H9 (cell line): ENCODE data around the gene HOXB8. TPM values are rescaled to one million over a fixed set of nuclear protein-coding genes. Genes with fewer than 3 reads are reported as not detected.

Experiments
- DNase-seq: peaks from one replicate; pipeline ENCODE4 v3.0.0-alpha.2; 2017
- H2AFZ ChIP-seq: one replicate; pipeline ENCODE4 v1.6.1; 2013; ENCODE audit warnings: mild to moderate bottlenecking, low read length, control low read depth, moderate library complexity
- H2AK5ac ChIP-seq: 2 replicates; pipeline ENCODE4 v1.6.1; 2013; ENCODE audit warnings: low read length, control low read depth, mixed read lengths; ENCODE audit not compliant: insufficient read length
- H2BK120ac ChIP-seq: one replicate; pipeline ENCODE4 v1.6.1; 2013; ENCODE audit warnings: low read depth, mild to moderate bottlenecking, low read length, control low read depth, inconsistent platforms; ENCODE audit not compliant: poor library complexity, severe bottlenecking
- H2BK12ac ChIP-seq: 2 replicates; pipeline ENCODE4 v1.6.1; 2013; ENCODE audit warnings: low read length, control low read depth, mixed read lengths, low read depth; ENCODE audit not compliant: insufficient read length
- H2BK15ac ChIP-seq: 2 replicates; pipeline ENCODE4 v1.6.1; 2013; ENCODE audit warnings: low read depth, low read length, control low read depth
- H2BK20ac ChIP-seq: one replicate; pipeline ENCODE4 v1.6.1; 2013; ENCODE audit warnings: low read depth, mild to moderate bottlenecking, low read length, control low read depth, inconsistent platforms; ENCODE audit not compliant: poor library complexity, severe bottlenecking
- H2BK5ac ChIP-seq: 2 replicates; pipeline ENCODE4 v1.6.1; 2013; ENCODE audit warnings: low read length, control low read depth, mixed read lengths; ENCODE audit not compliant: insufficient read length
- H3K14ac ChIP-seq: 2 replicates; pipeline ENCODE4 v1.6.1; 2013; ENCODE audit warnings: low read length, control low read depth; ENCODE audit not compliant: insufficient read depth
- H3K18ac ChIP-seq: 2 replicates; pipeline ENCODE4 v1.6.1; 2013; ENCODE audit warnings: low read depth, mild to moderate bottlenecking, mixed read lengths, low read length, control low read depth; ENCODE audit not compliant: insufficient read length
- H3K23ac ChIP-seq: 2 replicates; pipeline ENCODE4 v1.6.1; 2013; ENCODE audit warnings: low read length, control low read depth, mixed read lengths, low read depth; ENCODE audit not compliant: insufficient read length
- H3K23me2 ChIP-seq: 2 replicates; pipeline ENCODE4 v1.6.1; 2013; ENCODE audit warnings: low read depth, mild to moderate bottlenecking, mixed read lengths, low read length, control low read depth; ENCODE audit not compliant: insufficient read length, poor library complexity, severe bottlenecking
- H3K27ac ChIP-seq: 2 replicates; pipeline ENCODE4 v1.5.1; 2013; ENCODE audit warnings: low read length, control low read depth, mixed read lengths, low read depth; ENCODE audit not compliant: insufficient read length
- H3K27me3 ChIP-seq: 2 replicates; pipeline ENCODE4 v1.6.1; 2013; ENCODE audit warnings: low read length, control low read depth, inconsistent platforms; ENCODE audit not compliant: insufficient read depth
- H3K4ac ChIP-seq: 2 replicates; pipeline ENCODE4 v1.6.1; 2013; ENCODE audit warnings: low read depth, mild to moderate bottlenecking, control low read depth, inconsistent platforms, low read length, moderate library complexity
- H3K4me1 ChIP-seq: 2 replicates; pipeline ENCODE4 v1.6.1; 2013; ENCODE audit warnings: low read length, control low read depth, inconsistent platforms; ENCODE audit not compliant: insufficient read depth
- H3K4me2 ChIP-seq: 2 replicates; pipeline ENCODE4 v1.6.1; 2013; ENCODE audit warnings: low read length, control low read depth, mixed read lengths; ENCODE audit not compliant: insufficient read length, insufficient read depth
- H3K56ac ChIP-seq: 2 replicates; pipeline ENCODE4 v1.6.1; 2013; ENCODE audit warnings: low read depth, mild to moderate bottlenecking, mixed read lengths, low read length, control low read depth; ENCODE audit not compliant: insufficient read length
- H3K79me1 ChIP-seq: 2 replicates; pipeline ENCODE4 v1.6.1; 2013; ENCODE audit warnings: low read depth, mild to moderate bottlenecking, moderate library complexity, low read length, control low read depth, inconsistent platforms; ENCODE audit not compliant: insufficient read depth, poor library complexity, severe bottlenecking
- H3K79me2 ChIP-seq: 2 replicates; pipeline ENCODE4 v1.6.1; 2013; ENCODE audit warnings: low read length, control low read depth, inconsistent platforms; ENCODE audit not compliant: insufficient read depth
- H3K9ac ChIP-seq: 2 replicates; pipeline ENCODE4 v1.6.1; 2013; ENCODE audit warnings: low read length, control low read depth, mixed read lengths; ENCODE audit not compliant: insufficient read length; ENCODE audit errors: extremely low read depth
- H3K9me3 ChIP-seq: one replicate; pipeline ENCODE4 v1.6.1; 2013; ENCODE audit warnings: low read depth, low read length, inconsistent platforms; ENCODE audit not compliant: control insufficient read depth
- H3T11ph ChIP-seq: one replicate; pipeline ENCODE4 v1.6.1; 2013; ENCODE audit warnings: mild to moderate bottlenecking, low read length, control low read depth, inconsistent platforms
- H4K20me1 ChIP-seq: one replicate; pipeline ENCODE4 v1.6.1; 2013; ENCODE audit not compliant: control insufficient read depth, insufficient read length, insufficient read depth
- H4K5ac ChIP-seq: 2 replicates; pipeline ENCODE4 v1.6.1; 2013; ENCODE audit warnings: low read depth, mild to moderate bottlenecking, mixed read lengths, low read length, control low read depth; ENCODE audit not compliant: insufficient read length
- H4K8ac ChIP-seq: replicated peaks from 2 replicates; pipeline ENCODE4 v1.6.1; 2013; ENCODE audit warnings: low read length, control low read depth, mixed read lengths, low read depth; ENCODE audit not compliant: insufficient read length
- H4K91ac ChIP-seq: 2 replicates; pipeline ENCODE4 v1.6.1; 2013; ENCODE audit warnings: low read depth, mild to moderate bottlenecking, moderate library complexity, mixed read lengths, low read length, control low read depth; ENCODE audit not compliant: insufficient read length
- H3K27ac Mint-ChIP-seq, 3 experiments: 2 replicates in 2 of 3; 3 replicates in 1 of 3; pipeline ENCODE4 v1.8.0; 2020 to 2021; ENCODE audit warnings: mixed read lengths in 3 of 3, mild to moderate bottlenecking in 1 of 3, moderate library complexity in 1 of 3
- H3K27me3 Mint-ChIP-seq: 2 replicates; pipeline ENCODE4 v1.8.0; 2021; ENCODE audit warnings: low read depth, mild to moderate bottlenecking, moderate library complexity, mixed read lengths
- H3K36me3 Mint-ChIP-seq, 3 experiments: 2 replicates in 2 of 3; 3 replicates in 1 of 3; pipeline ENCODE4 v1.8.0; 2020 to 2021; ENCODE audit warnings: low read depth in 3 of 3, mixed read lengths in 3 of 3; ENCODE audit not compliant: insufficient read depth in 1 of 3
- H3K4me1 Mint-ChIP-seq, 2 experiments: 2 replicates each; pipeline ENCODE4 v1.8.0; 2020; ENCODE audit warnings: mixed read lengths in 2 of 2
- H3K4me3 Mint-ChIP-seq, 2 experiments: 2 replicates in 1 of 2; 3 replicates in 1 of 2; pipeline ENCODE4 v1.8.0; 2020 to 2021; ENCODE audit warnings: mild to moderate bottlenecking in 2 of 2, mixed read lengths in 2 of 2, moderate library complexity in 1 of 2
- H3K9me3 Mint-ChIP-seq, 2 experiments: 2 replicates in 1 of 2; 3 replicates in 1 of 2; pipeline ENCODE4 v1.8.0; 2020; ENCODE audit warnings: mild to moderate bottlenecking in 2 of 2, mixed read lengths in 2 of 2, moderate library complexity in 1 of 2
- WGBS: extraction: QIAGEN DNeasy Blood & Tissue Kit; methylation state at CpG from one replicate; pipeline ENCODE4 v1.1.7; 2013; ENCODE audit warnings: missing lambda C conversion rate, low lambda C conversion rate, mixed read lengths; ENCODE audit not compliant: insufficient read length; ENCODE audit errors: extremely low coverage; 5-methylcytosine and 5-hydroxymethylcytosine counted together
- total RNA-seq: library from RNA; stranded (reverse); gene quantifications from 2 replicates; pipeline ENCODE4 v1.2.1, GENCODE V29; 2021
- TF ChIP-seq, protein P1 (sequence below): fragments of 200-600 bp; sonication (generic); conservative IDR thresholded peaks from 3 replicates; pipeline ENCODE4 v1.8.0; 2021; ENCODE audit warnings: antibody characterized with exemption, mild to moderate bottlenecking

The HOXB8 gene
- total RNA-seq, 1 experiment from 2014 or later = not detected

- no peak overlapping the region for H4K91ac ChIP-seq
- H3K18ac ChIP-seq = no peak overlapping the region
- no peaks in the 10 kb centered on the region for H3K9me3 ChIP-seq
- H3K27ac ChIP-seq = no peak overlapping the region
- H3K4me1 Mint-ChIP-seq = peaks cover 13 to 24% of the 10 kb centered on the region in 2 experiments
- no peaks in the 10 kb centered on the region; a peak in 2 of 7 replicates for H3K36me3 Mint-ChIP-seq
- H3K4me3 Mint-ChIP-seq = no peak overlapping the region
- no peak overlapping the region for H3K4me2 ChIP-seq
- no peak overlapping the region for H3T11ph ChIP-seq
- WGBS = no CpG with 5 or more reads among the region's 2 CpGs
- H3K27me3 Mint-ChIP-seq = peaks cover 100% of the 10 kb centered on the region
- no peak overlapping the region for H2BK15ac ChIP-seq
- H3K56ac ChIP-seq = no peak overlapping the region
- H3K14ac ChIP-seq = no peak overlapping the region
- peaks cover 3% of the 10 kb centered on the region for H3K23me2 ChIP-seq
- H3K27ac Mint-ChIP-seq = peak overlapping the region in 1 of 3 experiments; percentile 30; a peak in 1 of 7 replicates
- no peak overlapping the region for H2BK5ac ChIP-seq
- H2AK5ac ChIP-seq = no peak overlapping the region
- H3K79me2 ChIP-seq = no peaks in the 10 kb centered on the region
- H4K8ac ChIP-seq = no peak overlapping the region
- no peaks in the 10 kb centered on the region for H4K20me1 ChIP-seq
- H3K79me1 ChIP-seq = no peaks in the 10 kb centered on the region
- no peak overlapping the region for H3K4ac ChIP-seq
- H4K5ac ChIP-seq = no peak overlapping the region
- no peak overlapping the region for H2BK120ac ChIP-seq
- H3K9ac ChIP-seq = no peak overlapping the region
- no peak overlapping the region for H2BK20ac ChIP-seq
- H3K23ac ChIP-seq = no peak overlapping the region
- no peak overlapping the region for H2BK12ac ChIP-seq
- peaks cover 5 to 21% of the 10 kb centered on the region in 2 experiments; a peak in 4 of 5 replicates for H3K9me3 Mint-ChIP-seq
- no peaks in the 10 kb centered on the region for H3K4me1 ChIP-seq
- no peak overlapping the region for H2AFZ ChIP-seq
- no peak for DNase-seq
- H3K27me3 ChIP-seq = peaks cover 100% of the 10 kb centered on the region
- TF ChIP-seq, protein P1, sequence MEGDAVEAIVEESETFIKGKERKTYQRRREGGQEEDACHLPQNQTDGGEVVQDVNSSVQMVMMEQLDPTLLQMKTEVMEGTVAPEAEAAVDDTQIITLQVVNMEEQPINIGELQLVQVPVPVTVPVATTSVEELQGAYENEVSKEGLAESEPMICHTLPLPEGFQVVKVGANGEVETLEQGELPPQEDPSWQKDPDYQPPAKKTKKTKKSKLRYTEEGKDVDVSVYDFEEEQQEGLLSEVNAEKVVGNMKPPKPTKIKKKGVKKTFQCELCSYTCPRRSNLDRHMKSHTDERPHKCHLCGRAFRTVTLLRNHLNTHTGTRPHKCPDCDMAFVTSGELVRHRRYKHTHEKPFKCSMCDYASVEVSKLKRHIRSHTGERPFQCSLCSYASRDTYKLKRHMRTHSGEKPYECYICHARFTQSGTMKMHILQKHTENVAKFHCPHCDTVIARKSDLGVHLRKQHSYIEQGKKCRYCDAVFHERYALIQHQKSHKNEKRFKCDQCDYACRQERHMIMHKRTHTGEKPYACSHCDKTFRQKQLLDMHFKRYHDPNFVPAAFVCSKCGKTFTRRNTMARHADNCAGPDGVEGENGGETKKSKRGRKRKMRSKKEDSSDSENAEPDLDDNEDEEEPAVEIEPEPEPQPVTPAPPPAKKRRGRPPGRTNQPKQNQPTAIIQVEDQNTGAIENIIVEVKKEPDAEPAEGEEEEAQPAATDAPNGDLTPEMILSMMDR = no peak
Measured at GRCh38 chr17:48584223-48584741, 30.8 kb downstream of the HOXB8 start.
